HG03175 (cell line): ENCODE data around the gene ST6GALNAC5.
A peak's percentile ranks its signal among the peaks of the same experiment; 100 is the strongest.
"Not testable (repeated sequence)": the region's sequence is repeated elsewhere in the genome, so short reads cannot be mapped to it uniquely, and the experiment has no call there.

Source experiments
- ATAC-seq: cut with Tn5 transposase; IDR thresholded peaks from one replicate; pipeline ENCODE4 v1.9.1; 2021; ENCODE audit warnings: mild to moderate bottlenecking, moderate library complexity; ENCODE audit not compliant: unreplicated experiment

ST6GALNAC5 gene

GRCh38 chr1:76933847-76934815, 66.9 kb downstream of the ST6GALNAC5 start:
- ATAC-seq, result no peak

GRCh38 chr1:76938304-76938703, 71.0 kb downstream of the ST6GALNAC5 start:
- ATAC-seq, result no peak

DNA sequence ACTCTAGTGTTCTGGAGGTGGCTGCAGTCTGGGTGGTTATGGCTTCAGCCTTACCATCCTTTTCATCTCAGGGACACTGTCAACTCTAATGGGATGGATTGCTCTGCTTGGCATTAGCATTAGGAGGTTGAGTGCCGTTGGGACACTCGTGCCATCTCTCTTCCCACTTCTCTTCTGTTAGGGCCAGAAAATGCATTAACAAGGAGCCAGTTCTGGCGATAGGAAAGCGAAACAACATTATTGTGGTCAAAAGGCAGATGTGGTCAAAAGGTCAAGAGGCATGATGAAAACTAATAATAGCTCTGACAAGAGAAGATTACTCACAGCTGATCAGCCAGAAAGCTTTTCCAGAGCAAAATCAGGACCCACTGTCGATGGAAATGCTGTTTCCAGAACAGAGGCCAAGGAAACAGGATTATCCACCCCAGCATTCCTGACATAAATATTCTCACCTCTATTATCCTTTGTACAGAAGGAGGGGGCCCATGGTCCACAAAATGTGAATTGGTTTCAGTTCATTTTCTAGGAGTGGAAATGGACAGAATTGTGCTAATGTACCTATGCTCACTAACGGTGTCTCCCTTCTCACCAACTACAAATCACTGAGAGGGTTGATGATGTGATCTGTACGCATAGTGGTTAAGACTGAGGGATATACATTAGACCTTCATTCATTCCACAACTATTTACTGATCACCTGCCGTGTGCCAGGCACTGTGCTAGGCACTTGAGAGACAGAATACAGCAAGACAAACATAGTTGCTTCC, 72.0 kb downstream of the ST6GALNAC5 start:
- ATAC-seq, result peak; percentile 77

DNA sequence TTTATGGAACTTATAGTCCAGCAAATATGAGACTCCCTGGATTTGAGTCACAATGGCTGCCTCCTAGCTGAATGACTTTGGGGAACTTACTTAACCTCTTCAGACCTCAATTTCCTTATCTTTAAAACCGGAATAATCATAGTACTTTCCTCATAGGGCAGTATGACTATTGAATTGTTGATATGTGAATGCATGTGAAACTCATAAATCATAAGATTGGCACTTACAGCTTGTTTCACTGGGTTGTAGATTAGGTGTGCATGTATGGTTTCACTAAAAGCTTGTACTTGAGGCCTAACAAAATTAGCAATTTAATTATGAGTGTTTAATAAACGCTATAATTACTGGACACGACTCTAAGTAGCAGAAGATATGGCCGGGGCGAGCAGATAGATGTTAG, 72.5 kb downstream of the ST6GALNAC5 start:
- ATAC-seq, result no peak

- no peak for ATAC-seq
Observed at GRCh38 chr1:76940571-76941335, 73.5 kb downstream of the ST6GALNAC5 start.

- ATAC-seq, result no peak
Observed at GRCh38 chr1:76942549-76942948, 75.3 kb downstream of the ST6GALNAC5 start.

GRCh38 chr1:76944942-76945341, 77.7 kb downstream of the ST6GALNAC5 start:
- ATAC-seq, result no peak

GRCh38 chr1:76948846-76949245, 81.6 kb downstream of the ST6GALNAC5 start:
- ATAC-seq, result peak; percentile 45

DNA sequence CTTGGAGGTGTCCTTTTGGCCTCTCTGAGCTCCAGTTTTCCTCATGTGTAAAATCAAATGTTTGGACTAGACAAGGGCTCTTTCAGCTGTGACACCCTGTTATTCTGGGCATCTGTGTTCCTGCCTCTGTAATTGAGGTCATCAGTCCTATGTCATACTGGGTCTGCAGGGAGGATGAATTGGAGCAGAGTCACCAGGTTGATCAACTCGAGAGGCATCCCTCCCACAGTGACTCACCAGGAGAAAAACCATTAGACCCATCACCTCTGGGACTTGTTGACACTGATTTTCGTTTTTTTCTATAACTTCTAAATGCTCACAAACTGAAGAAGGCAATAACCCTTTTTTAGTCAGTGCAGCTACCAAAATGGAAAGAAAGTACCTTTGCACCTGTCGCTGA, 82.2 kb downstream of the ST6GALNAC5 start:
- no peak for ATAC-seq

GRCh38 chr1:76950306-76950705, 83.0 kb downstream of the ST6GALNAC5 start:
- ATAC-seq, result no peak

GRCh38 chr1:76951153-76951552, 83.9 kb downstream of the ST6GALNAC5 start:
- ATAC-seq, result no peak

DNA sequence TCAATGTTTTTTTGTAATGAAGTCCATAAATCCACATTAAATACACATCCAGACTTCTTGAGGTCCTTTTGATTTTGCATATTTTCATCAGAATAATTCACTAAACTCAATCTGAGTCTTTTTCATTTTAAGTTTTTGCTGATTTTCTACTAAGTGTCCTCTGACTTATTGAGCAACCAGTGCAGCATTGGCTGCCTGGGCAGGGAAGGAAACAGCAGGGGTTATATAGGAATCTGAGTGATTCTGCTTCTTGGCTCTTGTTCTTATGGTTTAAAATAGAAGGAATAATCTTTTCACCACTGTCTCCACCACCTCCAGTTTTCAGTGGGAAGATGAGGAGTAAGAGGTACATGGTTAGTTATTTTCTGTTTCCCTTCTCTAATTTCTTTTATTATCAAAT, 88.4 kb downstream of the ST6GALNAC5 start:
- no peak for ATAC-seq

- ATAC-seq, result no peak
Observed at GRCh38 chr1:76957961-76958360, 90.7 kb downstream of the ST6GALNAC5 start.

GRCh38 chr1:76958828-76959227, 91.5 kb downstream of the ST6GALNAC5 start:
- ATAC-seq, result no peak

- no peak for ATAC-seq
Observed at GRCh38 chr1:76959556-76959955, 92.3 kb downstream of the ST6GALNAC5 start.

GRCh38 chr1:76961181-76961819, 94.0 kb downstream of the ST6GALNAC5 start:
- ATAC-seq, result no peak

- ATAC-seq, result no peak
Observed at GRCh38 chr1:76961820-76962207, 94.5 kb downstream of the ST6GALNAC5 start.

DNA sequence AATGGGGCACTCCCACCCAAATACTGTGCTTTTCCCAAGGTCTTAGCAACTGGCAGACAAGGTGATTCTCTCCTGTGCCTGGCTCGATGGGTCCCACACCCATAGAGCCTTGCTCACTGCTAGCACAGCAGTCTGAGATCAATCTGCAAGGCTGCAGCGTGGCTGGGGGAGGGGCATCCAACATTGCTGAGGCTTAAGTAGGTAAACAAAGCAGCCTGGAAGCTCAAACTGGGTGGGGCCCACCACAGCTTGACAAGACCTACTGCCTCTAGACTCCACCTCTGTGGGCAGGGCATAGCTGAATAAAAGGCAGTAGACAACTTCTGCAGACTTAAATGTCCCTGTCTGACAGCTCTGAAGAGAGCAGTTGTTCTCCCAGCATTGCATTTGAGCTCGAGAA, 114.0 kb downstream of the ST6GALNAC5 start:
- not testable (repeated sequence) for ATAC-seq

- no peak for ATAC-seq
Observed at GRCh38 chr1:76989976-76990375, 122.7 kb downstream of the ST6GALNAC5 start.

DNA sequence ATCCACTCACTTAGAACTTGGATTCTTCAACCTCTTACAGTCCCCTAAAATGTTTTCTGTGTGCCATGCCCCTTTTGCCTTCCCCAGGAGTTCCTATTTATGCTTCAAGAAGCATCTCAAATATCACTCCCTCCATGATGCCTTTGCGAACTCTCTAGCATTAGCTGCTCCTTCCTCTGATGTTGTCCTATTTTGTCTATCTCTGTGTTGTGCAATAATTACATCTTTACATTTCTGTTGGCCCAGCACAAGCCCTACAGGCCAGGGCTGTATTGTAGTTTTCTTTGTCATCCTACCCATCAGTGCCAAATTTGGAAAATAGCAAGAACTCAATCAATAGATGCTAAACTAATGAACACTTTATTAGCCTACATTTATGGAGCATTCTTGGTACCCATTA, 125.8 kb downstream of the ST6GALNAC5 start:
- no peak for ATAC-seq
